ENCODE data around the gene PPM1E. TPM values are rescaled to one million over a fixed set of nuclear protein-coding genes. Genes with fewer than 3 reads are reported as not detected.

The PPM1E gene
- total and polyA plus RNA-seq, 2 experiments from 2014 or later, result 0.42 to 0.77 TPM

DNA sequence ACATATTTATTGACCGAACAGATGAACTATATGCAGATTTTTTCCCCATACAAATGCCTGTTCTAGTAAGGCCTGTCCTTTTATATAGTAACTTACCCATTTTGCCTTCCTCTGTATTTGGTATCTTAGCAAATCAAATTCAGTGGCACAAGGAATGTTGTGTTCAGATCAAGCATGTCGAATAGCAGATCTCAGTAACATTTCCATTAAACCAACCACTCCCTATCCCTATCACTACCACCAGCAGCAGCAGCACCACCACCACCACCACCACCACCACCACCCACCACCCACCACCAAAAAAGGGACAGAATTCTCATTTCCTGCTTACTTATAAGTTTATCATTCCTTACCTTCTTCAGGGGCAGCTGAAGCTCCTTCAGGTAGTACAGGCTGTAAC lies 256.3 kb downstream of the PPM1E start:
- Histone ChIP-seq H3K27me3 (no peaks in the 10 kb centered on the region), H3K27ac (no peak overlapping the region), H3K36me3 (replicated peaks; ENCODE audit: insufficient read depth, low read depth) (no peaks in the 10 kb centered on the region), H3K4me2 (no peak overlapping the region), H3K9me3 (ENCODE audit: low read depth) (no peaks in the 10 kb centered on the region), H3K79me2 (no peaks in the 10 kb centered on the region), H2AFZ (no peak overlapping the region), H3K4me3 (no peak overlapping the region), H3K4me1 (ENCODE audit: insufficient read depth) (no peaks in the 10 kb centered on the region), H4K20me1 (ENCODE audit: insufficient read depth, poor library complexity, severe bottlenecking) (no peaks in the 10 kb centered on the region), H3K9me2 (replicated peaks; ENCODE audit: insufficient read depth) (no peaks in the 10 kb centered on the region)
- no peak for DNase-seq (ENCODE audit: low spot score)
- WGBS (ENCODE audit: low lambda C conversion rate, missing lambda C conversion rate), result 100% methylated on average over 2 of the region's 2 CpGs
- no peak for TF ChIP-seq EZH2phosphoT487 (IDR thresholded peaks at IDR 0.05; ENCODE audit: low read depth, severe bottlenecking, unreplicated experiment)
- TF ChIP-seq, protein P1, sequence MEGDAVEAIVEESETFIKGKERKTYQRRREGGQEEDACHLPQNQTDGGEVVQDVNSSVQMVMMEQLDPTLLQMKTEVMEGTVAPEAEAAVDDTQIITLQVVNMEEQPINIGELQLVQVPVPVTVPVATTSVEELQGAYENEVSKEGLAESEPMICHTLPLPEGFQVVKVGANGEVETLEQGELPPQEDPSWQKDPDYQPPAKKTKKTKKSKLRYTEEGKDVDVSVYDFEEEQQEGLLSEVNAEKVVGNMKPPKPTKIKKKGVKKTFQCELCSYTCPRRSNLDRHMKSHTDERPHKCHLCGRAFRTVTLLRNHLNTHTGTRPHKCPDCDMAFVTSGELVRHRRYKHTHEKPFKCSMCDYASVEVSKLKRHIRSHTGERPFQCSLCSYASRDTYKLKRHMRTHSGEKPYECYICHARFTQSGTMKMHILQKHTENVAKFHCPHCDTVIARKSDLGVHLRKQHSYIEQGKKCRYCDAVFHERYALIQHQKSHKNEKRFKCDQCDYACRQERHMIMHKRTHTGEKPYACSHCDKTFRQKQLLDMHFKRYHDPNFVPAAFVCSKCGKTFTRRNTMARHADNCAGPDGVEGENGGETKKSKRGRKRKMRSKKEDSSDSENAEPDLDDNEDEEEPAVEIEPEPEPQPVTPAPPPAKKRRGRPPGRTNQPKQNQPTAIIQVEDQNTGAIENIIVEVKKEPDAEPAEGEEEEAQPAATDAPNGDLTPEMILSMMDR (IDR thresholded peaks at IDR 0.05; ENCODE audit: poor library complexity), result no peak
- no peak for TF ChIP-seq EZH2 (IDR thresholded peaks at IDR 0.05; ENCODE audit: borderline replicate concordance)

DNA sequence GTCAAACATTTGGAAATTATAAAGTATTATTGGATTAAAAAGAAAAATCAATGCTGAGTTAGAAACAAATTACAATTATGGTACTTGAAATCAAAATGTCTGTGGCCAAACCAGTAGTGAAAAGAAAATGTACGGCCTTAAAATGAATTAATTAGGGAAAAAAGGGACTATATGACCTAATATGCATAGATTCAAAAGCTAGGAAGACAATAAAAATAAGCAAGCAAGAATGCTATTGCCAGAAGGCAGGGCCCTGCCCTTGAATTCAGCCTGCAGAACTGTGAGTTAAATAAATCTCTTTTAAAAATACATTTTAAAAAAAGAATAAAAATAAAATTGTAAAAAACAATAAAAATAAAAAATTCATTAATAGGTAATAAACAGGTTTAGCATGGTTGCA lies 262.4 kb downstream of the PPM1E start:
- Histone ChIP-seq H3K27ac (no peak overlapping the region), H4K20me1 (ENCODE audit: insufficient read depth, poor library complexity, severe bottlenecking) (no peaks in the 10 kb centered on the region), H2AFZ (no peak overlapping the region), H3K9me2 (replicated peaks; ENCODE audit: insufficient read depth) (no peaks in the 10 kb centered on the region), H3K4me2 (no peak overlapping the region), H3K27me3 (no peaks in the 10 kb centered on the region), H3K36me3 (replicated peaks; ENCODE audit: insufficient read depth, low read depth) (no peaks in the 10 kb centered on the region), H3K4me1 (ENCODE audit: insufficient read depth) (no peaks in the 10 kb centered on the region), H3K79me2 (no peaks in the 10 kb centered on the region), H3K4me3 (no peak overlapping the region), H3K9me3 (ENCODE audit: low read depth) (no peaks in the 10 kb centered on the region)
- no peak for DNase-seq (ENCODE audit: low spot score)
- WGBS (ENCODE audit: low lambda C conversion rate, missing lambda C conversion rate), result 97% methylated on average over 1 of the region's 1 CpG
- no peak for TF ChIP-seq EZH2phosphoT487 (IDR thresholded peaks at IDR 0.05; ENCODE audit: low read depth, severe bottlenecking, unreplicated experiment)
- no peak for TF ChIP-seq EZH2 (IDR thresholded peaks at IDR 0.05; ENCODE audit: borderline replicate concordance)
- TF ChIP-seq, protein P1 (IDR thresholded peaks at IDR 0.05; ENCODE audit: poor library complexity), result no peak

DNA sequence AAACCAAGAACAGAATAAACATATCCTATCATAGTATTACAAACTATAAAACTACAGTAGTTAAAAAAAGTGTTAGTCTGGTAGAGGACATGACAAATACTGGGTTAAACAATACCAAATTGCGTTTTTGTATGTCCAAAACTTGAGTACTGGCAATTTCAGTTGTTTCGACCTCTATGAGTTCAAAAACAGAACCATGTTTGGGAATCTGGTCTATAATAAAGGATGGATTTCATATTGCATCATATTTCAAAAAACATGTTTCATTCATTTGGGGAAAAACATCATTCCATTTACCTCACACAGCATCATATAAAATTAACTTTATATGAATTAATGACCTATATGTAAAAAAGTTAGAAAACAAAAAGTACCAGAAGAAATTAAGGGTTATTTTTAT lies 269.3 kb downstream of the PPM1E start:
- no peak overlapping the region for H3K4me3 ChIP-seq
- no peaks in the 10 kb centered on the region for H3K9me2 ChIP-seq (replicated peaks; ENCODE audit: insufficient read depth)
- H3K9me3 ChIP-seq (ENCODE audit: low read depth), result no peaks in the 10 kb centered on the region
- no peak overlapping the region for H3K4me2 ChIP-seq
- H2AFZ ChIP-seq, result no peak overlapping the region
- 94% methylated on average over 2 of the region's 2 CpGs for WGBS (ENCODE audit: low lambda C conversion rate, missing lambda C conversion rate)
- H3K79me2 ChIP-seq, result no peaks in the 10 kb centered on the region
- H3K4me1 ChIP-seq (ENCODE audit: insufficient read depth), result no peaks in the 10 kb centered on the region
- H3K36me3 ChIP-seq (replicated peaks; ENCODE audit: insufficient read depth, low read depth), result no peaks in the 10 kb centered on the region
- H4K20me1 ChIP-seq (ENCODE audit: insufficient read depth, poor library complexity, severe bottlenecking), result no peaks in the 10 kb centered on the region
- H3K27ac ChIP-seq, result no peak overlapping the region
- H3K27me3 ChIP-seq, result no peaks in the 10 kb centered on the region
- no peak for TF ChIP-seq EZH2 (IDR thresholded peaks at IDR 0.05; ENCODE audit: borderline replicate concordance)
- TF ChIP-seq, protein P1 (IDR thresholded peaks at IDR 0.05; ENCODE audit: poor library complexity), result no peak
- no peak for TF ChIP-seq EZH2phosphoT487 (IDR thresholded peaks at IDR 0.05; ENCODE audit: low read depth, severe bottlenecking, unreplicated experiment)
- no peak for DNase-seq (ENCODE audit: low spot score)
